ENCODE measurements around the gene PIP4K2A. TPM values are rescaled to one million over a fixed set of nuclear protein-coding genes. Genes with fewer than 3 reads are reported as not detected.
A peak's percentile ranks its signal among the peaks of the same experiment; 100 is the strongest.

Gene PIP4K2A
- total and polyA plus RNA-seq, 10 donors, result 30.1 to 168 (median 101) TPM

GRCh38 chr10:22568928-22569327, 145.4 kb downstream of the PIP4K2A start:
- no peaks in the 10 kb centered on the region for H3K9me3 ChIP-seq
- H3K27me3 ChIP-seq (replicated peaks in 1 of 7), result no peaks in the 10 kb centered on the region
- TF ChIP-seq POLR2A (IDR thresholded peaks at IDR 0.05) (no peak), POLR2AphosphoS5 (IDR thresholded peaks at IDR 0.05) (peak in 1 of 3 donors; percentile 9)
- WGBS, 5 donors, result 82 to 91% (median 86%) methylated on average over 4 to 7 of the region's 7 CpGs
- intact Hi-C loops (cut with DNase I; ENCODE audit: low total_unique reads), result no loop called here
- H3K4me1 ChIP-seq, result peaks cover 0 to 76% (median 13%) of the 10 kb centered on the region in 6 donors
- H3K4me3 ChIP-seq, result peak overlapping the region in 2 of 8 donors; percentile 13 to 30
- peaks cover 3 to 100% (median 52%) of the 10 kb centered on the region in 6 donors for H3K36me3 ChIP-seq
- DNase-seq, result no peak
- peak overlapping the region in 1 of 8 donors; percentile 24 for H3K27ac ChIP-seq

GRCh38 chr10:22564060-22564459, 150.3 kb downstream of the PIP4K2A start:
- peaks cover 3 to 100% (median 37%) of the 10 kb centered on the region in 6 donors for H3K36me3 ChIP-seq
- no peak for DNase-seq
- H3K4me1 ChIP-seq, result peaks cover 0 to 35% (median 3%) of the 10 kb centered on the region in 6 donors
- H3K27me3 ChIP-seq (replicated peaks in 1 of 7), result no peaks in the 10 kb centered on the region
- TF ChIP-seq CTCF (IDR thresholded peaks at IDR 0.05 in 8 of 11, conservative IDR thresholded peaks at IDR 0.05 in 3 of 11) (no peak), POLR2AphosphoS5 (IDR thresholded peaks at IDR 0.05) (peak in 1 of 3 donors; percentile 9)
- intact Hi-C loops (cut with DNase I; ENCODE audit: low total_unique reads), result no loop called here
- WGBS, 5 donors, result 36 to 62% (median 44%) methylated on average over 5 of the region's 5 CpGs
- H3K27ac ChIP-seq, result peak overlapping the region in 2 of 8 donors; percentile 27 to 42
- no peaks in the 10 kb centered on the region for H3K9me3 ChIP-seq
- H3K4me3 ChIP-seq, result no peak overlapping the region

- no peak overlapping the region for H3K4me3 ChIP-seq
- no peak for DNase-seq
- H3K9me3 ChIP-seq, result no peaks in the 10 kb centered on the region
- H3K27ac ChIP-seq, result no peak overlapping the region
- peaks cover 0 to 100% (median 24%) of the 10 kb centered on the region in 6 donors for H3K36me3 ChIP-seq
- TF ChIP-seq POLR2AphosphoS5 (IDR thresholded peaks at IDR 0.05) (no peak), POLR2A (IDR thresholded peaks at IDR 0.05) (no peak), CTCF (IDR thresholded peaks at IDR 0.05 in 8 of 11, conservative IDR thresholded peaks at IDR 0.05 in 3 of 11) (no peak)
- intact Hi-C loops (cut with DNase I; ENCODE audit: low total_unique reads), result no loop called here
- WGBS, 5 donors, result 95 to 98% (median 97%) methylated on average over 5 of the region's 5 CpGs
- H3K4me1 ChIP-seq, result peaks cover 0 to 22% (median 0%) of the 10 kb centered on the region in 6 donors
- H3K27me3 ChIP-seq (replicated peaks in 1 of 7), result no peaks in the 10 kb centered on the region
Measured at GRCh38 chr10:22561909-22562308, 152.5 kb downstream of the PIP4K2A start.

GRCh38 chr10:22560913-22561239, 153.5 kb downstream of the PIP4K2A start:
- Histone ChIP-seq H3K27ac (no peak overlapping the region), H3K9me3 (no peaks in the 10 kb centered on the region), H3K27me3 (replicated peaks in 1 of 7) (no peaks in the 10 kb centered on the region), H3K4me3 (no peak overlapping the region), H3K4me1 (peaks cover 0 to 18% (median 0%) of the 10 kb centered on the region in 6 donors), H3K36me3 (peaks cover 0 to 100% (median 21%) of the 10 kb centered on the region in 6 donors)
- TF ChIP-seq POLR2AphosphoS5 (IDR thresholded peaks at IDR 0.05), result no peak
- no peak for TF ChIP-seq CTCF (IDR thresholded peaks at IDR 0.05 in 8 of 11, conservative IDR thresholded peaks at IDR 0.05 in 3 of 11)
- TF ChIP-seq POLR2A (IDR thresholded peaks at IDR 0.05), result no peak
- no peak for DNase-seq
- intact Hi-C loops (cut with DNase I; ENCODE audit: low total_unique reads), result no loop called here
- 91 to 94% (median 93%) methylated on average over 6 of the region's 6 CpGs for WGBS, 5 donors

Measured in spleen (tissue), 11 donors.